Middle frontal gyrus (tissue), 1 donor: Measurements from ENCODE around the gene SENP6.
A peak's percentile ranks its signal among the peaks of the same experiment; 100 is the strongest.

Source experiments
- DNase-seq: peaks from one replicate; pipeline ENCODE4 v3.0.0-alpha.2; 2015; ENCODE audit warnings: low spot score; ENCODE audit errors: extremely low spot score

Gene SENP6

DNA sequence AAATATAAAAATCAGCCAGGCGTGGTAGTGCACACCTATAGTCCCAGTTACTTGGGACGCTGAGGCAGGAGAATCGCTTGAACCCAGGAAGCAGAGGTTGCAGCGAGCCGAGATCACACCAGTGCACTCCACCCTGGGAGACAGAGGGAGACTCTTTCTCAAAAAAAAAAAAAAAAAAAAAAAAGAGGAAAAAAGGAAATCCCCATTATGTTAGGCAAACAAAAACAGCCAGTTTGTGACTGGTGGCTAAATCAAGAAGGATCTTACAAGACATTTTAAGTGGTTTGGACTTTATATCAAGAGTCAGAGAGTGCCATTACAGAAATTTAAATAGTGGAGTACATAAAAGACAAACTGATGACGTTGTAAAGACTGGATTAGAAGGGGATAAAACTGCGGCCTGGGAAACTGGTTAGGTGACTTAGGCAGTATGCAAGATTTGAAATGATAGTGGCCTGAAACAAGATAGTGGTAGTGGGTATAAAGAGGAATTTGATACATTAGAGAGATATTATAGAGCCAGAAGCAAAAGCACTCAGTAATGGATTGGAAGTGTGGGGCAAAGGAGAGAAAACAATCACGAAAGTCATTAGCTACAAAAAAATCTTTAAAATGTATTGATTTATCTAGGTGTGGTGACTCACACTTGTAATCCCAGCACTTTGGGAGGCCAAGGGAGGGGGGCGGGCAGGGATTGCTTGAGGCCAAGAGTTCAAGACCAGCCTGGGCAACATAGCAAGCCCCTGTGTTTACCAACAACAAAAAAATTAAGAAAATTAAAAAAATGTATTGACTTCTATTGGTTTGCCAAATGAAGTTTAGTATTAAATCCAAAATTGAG lies 145.7 kb downstream of the SENP6 start:
- no peak for DNase-seq

DNA sequence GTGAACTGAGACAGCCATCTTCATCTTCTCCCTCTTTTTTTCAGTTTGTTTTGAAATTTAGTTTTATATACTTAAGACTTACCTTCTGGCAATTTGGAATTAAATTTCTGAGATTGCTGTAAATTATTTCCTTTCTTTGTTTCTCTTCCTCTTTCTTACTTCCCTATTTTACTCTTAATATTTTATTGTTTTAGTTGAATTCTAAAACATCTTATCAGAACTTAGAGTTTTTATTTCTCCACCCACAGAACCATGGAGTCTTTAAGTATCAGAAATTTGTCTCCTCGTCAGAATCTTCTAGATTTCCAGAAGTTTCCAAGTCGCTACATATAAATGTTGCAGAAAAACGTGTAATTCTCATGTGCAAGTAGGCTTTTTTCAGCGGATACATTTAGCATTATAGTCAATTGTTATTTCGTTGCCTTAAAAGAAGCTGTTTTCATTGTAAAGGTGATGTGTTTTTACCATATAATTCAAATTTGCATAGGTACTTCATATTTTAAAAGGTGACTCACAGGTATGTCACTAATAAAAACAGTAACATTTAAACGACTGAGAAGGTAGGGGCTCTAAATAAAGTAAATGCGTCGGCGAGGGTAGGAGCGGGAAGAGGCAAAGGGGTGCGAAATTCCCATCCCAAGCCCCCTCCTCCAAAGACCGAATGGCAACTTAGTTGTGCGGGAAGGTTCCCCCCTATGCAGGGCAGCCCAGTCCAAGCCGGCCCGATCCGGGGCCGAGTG lies 146.5 kb downstream of the SENP6 start:
- no peak for DNase-seq

DNA sequence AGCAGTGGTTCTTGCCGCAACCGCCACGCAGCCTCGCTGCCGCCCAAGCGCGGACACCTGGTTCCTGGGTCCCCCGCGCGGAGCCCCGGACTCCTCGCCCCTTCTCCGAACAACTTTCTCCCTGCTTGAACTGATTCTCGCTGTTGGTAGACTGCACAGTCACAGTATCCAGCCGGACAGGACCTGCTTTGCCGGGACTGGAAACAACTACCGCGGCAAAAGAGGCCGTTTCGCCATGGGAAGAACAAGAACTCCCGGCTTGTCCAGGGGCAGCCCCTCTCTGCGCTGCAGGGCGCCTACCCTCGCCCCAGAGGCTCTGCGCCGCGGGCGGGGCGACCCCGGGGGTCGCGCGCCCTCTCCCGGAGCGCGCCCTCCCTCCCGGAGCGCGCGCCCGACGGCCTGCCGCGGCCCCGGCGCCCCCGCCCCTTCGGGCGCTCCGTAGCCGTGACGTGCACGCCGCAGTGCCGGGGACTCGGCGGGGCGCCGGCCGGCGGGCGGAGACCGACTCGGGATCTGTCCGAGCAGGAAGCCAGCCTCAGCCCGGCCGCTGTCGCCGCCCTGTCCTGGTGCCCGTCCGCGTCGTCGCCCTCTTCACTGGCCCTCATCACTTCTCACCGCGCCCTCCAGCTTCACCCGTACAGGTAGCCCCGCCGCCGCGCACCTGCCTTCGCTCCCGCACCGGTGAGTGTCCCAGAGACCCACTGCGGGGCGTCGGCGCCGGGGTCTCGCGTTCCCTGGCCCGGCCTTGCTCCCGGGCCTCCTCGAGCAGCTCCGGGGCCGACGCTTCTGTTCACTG lies 147.3 kb downstream of the SENP6 start, which contains the start of gene MYO6:
Gene MYO6, plus strand, starts transcription at position 497 of the 796 bp plus-strand sequence. CDS start 68,309 bp downstream, outside the sequence.
- DNase-seq = peak; percentile 55

DNA sequence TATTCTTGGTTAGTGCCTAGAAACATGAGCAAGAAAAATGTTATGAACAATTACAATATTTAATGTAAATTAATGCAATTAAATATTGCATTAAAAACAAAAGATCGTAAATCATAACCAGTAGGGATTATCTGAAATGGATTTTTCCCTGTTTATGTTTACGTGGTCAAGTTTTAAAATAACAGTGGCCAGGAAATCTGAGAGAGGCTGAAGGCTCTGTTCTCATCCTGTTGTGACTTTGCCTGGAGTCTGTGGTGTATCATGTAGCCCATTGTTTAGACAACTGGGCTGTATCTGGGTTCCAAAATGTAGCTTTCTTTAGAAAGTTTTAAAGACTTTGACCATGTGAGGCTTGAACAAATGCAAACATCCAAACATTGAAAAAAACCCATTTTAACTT lies 149.8 kb downstream of the SENP6 start:
- no peak for DNase-seq

DNA sequence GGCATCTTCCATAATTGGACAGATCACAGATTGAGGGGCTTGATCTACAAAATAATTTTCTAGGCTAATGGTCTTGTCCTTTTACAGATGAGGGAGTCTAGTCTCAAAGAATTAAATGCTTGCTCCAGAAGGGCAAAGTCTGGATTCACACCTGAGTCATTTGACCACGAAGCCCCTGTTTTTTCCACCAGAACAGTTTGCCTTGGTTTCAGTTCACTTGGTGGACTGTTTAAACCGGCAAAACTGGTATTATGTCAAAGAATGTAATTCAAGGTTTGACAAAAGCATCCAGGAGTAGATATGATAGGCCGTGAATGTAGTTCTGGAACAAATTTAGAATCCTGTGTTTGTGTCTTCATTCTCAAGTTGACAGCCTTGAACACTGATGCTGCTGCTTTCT lies 150.7 kb downstream of the SENP6 start:
- no peak for DNase-seq

DNA sequence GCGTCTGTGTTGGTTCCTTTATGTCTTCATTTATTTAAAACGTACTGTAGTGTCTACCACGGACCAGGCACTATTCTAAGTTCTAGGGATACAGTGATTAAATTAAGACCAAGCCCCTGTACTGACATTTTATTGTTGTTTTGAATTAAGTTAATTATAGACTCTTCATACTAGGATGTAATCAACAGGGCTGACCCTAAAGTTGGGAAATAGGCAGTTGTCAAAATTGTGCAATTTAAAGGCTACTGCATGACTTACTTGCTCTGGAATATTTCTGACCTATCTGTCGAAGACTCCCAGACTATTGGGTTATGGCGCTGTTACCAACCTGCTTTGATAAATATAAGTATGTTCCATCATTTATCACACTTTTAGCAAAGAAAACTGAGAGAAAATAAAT lies 154.0 kb downstream of the SENP6 start:
- no peak for DNase-seq

DNA sequence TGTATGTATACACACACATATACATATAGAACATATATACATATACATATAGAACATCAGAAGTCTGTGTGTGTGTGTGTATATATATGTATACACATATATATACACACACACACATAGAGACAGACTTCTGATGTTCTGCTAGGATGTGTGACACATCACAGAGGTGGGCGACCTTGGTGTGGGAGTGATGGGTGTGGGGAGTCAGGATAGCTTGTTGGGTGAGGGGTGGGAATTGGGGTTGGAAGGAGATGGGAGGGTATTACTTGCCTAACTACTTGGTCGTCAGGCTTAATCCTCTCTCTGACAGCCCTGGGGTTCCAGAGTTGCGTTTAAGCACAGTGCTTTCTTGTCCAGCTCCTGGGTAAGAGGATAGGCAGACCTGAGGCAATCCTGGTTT lies 155.6 kb downstream of the SENP6 start:
- DNase-seq = no peak

DNA sequence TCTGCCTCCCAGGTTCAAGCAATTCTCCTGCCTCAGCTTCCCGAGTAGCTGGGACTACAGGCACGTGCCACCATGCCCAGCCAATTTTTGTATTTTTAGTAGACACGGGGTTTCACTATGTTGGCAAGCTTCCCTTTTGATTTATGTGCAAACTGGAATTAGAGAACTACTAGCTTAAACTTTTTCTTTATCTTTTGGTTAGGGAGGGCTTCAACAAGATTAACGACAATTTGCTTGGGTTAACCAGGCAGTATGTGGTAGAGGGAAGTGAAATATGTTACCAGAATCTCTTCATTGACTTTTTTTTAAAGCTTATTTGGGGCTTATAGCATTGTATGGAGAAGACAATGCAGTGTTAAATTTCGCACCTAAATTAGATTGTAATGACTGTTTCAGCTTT lies 156.4 kb downstream of the SENP6 start:
- no peak for DNase-seq

DNA sequence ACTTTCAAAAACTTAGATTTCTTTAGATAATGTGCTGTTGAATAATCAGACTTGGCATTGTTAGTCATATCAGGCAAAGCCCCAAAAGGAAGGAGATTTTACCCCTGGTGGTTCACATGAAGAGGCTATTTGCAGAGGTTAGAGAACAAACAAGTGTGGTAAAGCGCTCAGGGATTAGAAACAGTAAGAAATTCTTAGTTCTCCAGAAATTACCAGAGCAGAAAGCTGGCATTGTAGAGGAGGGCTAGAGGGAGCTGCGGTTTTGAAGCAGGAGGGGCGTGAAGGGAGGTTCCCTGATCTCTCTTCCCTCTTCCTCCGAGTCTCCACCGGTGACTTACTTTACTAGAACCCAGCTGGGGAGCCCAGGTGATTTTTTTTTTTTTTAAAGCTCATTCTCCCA lies 157.5 kb downstream of the SENP6 start:
- no peak for DNase-seq

DNA sequence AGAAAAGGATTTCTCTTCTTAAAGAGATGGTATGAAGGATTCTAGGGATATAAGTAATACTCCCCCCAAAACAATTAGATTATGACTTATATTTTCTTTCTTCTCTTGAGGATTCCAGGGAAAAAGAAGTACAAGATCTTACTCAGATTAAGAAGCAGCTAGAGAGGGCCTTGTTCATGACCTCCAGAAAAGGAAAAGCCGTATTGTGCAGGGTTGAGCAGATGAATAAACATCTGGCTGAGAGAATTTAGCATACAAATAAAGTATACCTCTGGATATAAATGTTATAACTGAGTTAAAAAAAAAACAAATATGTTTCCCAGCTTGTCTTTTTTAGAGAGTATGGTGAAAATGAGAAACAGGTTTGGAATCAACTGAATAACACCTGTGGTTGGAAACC lies 158.6 kb downstream of the SENP6 start:
- DNase-seq = no peak

DNA sequence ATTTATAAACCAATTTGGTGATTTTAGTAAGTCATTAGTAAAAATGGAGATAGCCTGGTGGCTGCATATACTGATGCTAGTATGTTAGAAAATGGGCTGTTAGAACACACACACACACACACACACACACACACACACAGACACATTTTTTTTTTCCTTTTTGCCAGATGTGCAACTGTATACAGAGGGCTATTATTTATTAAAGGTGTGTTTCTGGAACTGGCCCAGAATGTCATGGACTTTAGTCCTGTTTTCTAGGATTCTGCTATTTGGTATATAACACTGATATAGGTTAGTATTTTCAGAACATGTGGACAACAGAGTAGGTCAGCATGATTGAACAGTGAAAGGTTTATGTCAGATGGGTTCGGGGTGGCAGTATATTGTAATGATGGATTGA lies 159.8 kb downstream of the SENP6 start:
- DNase-seq = no peak

DNA sequence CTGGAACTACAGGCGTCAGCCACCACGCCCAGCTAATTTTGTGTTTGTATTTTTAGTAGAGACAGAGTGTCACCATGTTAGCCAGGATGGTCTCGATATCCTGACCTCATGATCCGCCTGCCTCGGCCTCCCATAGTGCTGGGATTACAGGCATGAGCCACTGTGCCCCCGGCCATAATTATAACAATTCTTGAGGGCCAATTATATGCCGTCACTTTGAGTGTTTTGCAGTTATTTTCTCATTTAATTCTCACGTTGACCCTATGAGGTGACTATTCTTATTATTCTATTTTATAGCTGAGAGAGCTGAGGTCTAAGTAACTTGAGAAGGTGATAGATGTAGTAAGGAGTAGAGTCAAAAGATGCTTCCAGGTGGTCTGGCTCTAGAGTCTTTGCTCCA lies 160.4 kb downstream of the SENP6 start:
- DNase-seq = no peak

DNA sequence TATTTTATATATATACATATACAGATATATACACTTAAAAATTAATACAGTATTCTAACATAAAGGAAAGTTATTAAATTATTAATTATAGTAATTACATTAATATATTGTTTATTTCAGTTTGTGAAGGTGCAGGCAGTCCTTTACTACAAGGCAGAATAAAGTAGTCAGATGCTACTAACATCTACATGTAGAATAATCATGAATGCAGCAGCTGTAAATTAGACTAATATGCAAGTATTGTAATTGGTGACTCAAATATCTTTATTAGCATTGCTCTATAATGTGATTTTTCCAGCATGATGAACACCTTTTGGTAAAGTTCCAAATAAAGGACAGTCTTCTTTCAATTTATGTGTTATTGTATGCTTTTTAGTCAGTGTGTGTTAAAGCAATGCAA lies 164.7 kb downstream of the SENP6 start:
- no peak for DNase-seq
